ENCODE measurements around the gene EGLN3.

EGLN3 gene

GRCh38 chr14:33956640-33957039 lies 5.8 kb upstream of the EGLN3 start:
- no peak overlapping the region for H3K4me3 ChIP-seq (ENCODE audit: low read depth, low read length)
- TF ChIP-seq CTCF (IDR thresholded peaks at IDR 0.05; ENCODE audit: control insufficient read depth, extremely low read depth, insufficient read depth) = no peak
- no peak for DNase-seq (ENCODE audit: low read depth)

GRCh38 chr14:33954016-33954598 lies 3.2 kb upstream of the EGLN3 start:
- TF ChIP-seq CTCF (IDR thresholded peaks at IDR 0.05; ENCODE audit: control insufficient read depth, extremely low read depth, insufficient read depth) = no peak
- H3K4me3 ChIP-seq (ENCODE audit: low read depth, low read length) = no peak overlapping the region
- no peak for DNase-seq (ENCODE audit: low read depth)

- no peak for DNase-seq (ENCODE audit: low read depth)
- no peak for TF ChIP-seq CTCF (IDR thresholded peaks at IDR 0.05; ENCODE audit: control insufficient read depth, extremely low read depth, insufficient read depth)
- H3K4me3 ChIP-seq (ENCODE audit: low read depth, low read length) = no peak overlapping the region
These were observed 1.7 kb upstream of the EGLN3 start for GRCh38 chr14:33952541-33952940.

- DNase-seq (ENCODE audit: low read depth) = no peak
These were observed 438 bp upstream of the EGLN3 start for GRCh38 chr14:33951183-33951840.

GRCh38 chr14:33949411-33949893 lies 1.4 kb downstream of the EGLN3 start:
- no peak for TF ChIP-seq CTCF (IDR thresholded peaks at IDR 0.05; ENCODE audit: control insufficient read depth, extremely low read depth, insufficient read depth)
- H3K4me3 ChIP-seq (ENCODE audit: low read depth, low read length) = peak overlapping the region; percentile 83

More at GRCh38 chr14:33951183-33951840, 438 bp upstream of the EGLN3 start:
- TF ChIP-seq CTCF (IDR thresholded peaks at IDR 0.05; ENCODE audit: control insufficient read depth, extremely low read depth, insufficient read depth) = no peak
- H3K4me3 ChIP-seq (ENCODE audit: low read depth, low read length) = peak overlapping the region; percentile 83

GRCh38 chr14:33948869-33949408 lies 1.9 kb downstream of the EGLN3 start:
- H3K4me3 ChIP-seq (ENCODE audit: low read depth, low read length) = peak overlapping the region; percentile 83
- DNase-seq (ENCODE audit: low read depth) = no peak
- no peak for TF ChIP-seq CTCF (IDR thresholded peaks at IDR 0.05; ENCODE audit: control insufficient read depth, extremely low read depth, insufficient read depth)

More at GRCh38 chr14:33949411-33949893, 1.4 kb downstream of the EGLN3 start:
- no peak for DNase-seq (ENCODE audit: low read depth)
